Fibroblast of skin of back (primary cell): ENCODE data around the gene PRAMEF1. TPM values are rescaled to one million over a fixed set of nuclear protein-coding genes. Genes with fewer than 3 reads are reported as not detected.
"Not testable (repeated sequence)": the region's sequence is repeated elsewhere in the genome, so short reads cannot be mapped to it uniquely, and the experiment has no call there.

ENCODE experiments used
- DNase-seq: peaks from one replicate; pipeline ENCODE4 v3.0.0-alpha.2; 2013
- polyA plus RNA-seq, 2 experiments: library from polyadenylated mRNA; unstranded; fragments of 120-200 nt; gene quantifications; one replicate each; pipeline ENCODE4 v1.2.1, GENCODE V29; 2013; ENCODE audit not compliant: insufficient read length in 2 of 2

The PRAMEF1 gene
- polyA plus RNA-seq (2013, experiment 1 of 2; ENCODE audit: insufficient read length) = not detected
- not detected for polyA plus RNA-seq (2013, experiment 2 of 2; ENCODE audit: insufficient read length)

GRCh38 chr1:12791097-12791496 lies at the start of gene PRAMEF1:
Gene PRAMEF1 (plus strand): TSS chr1:12791397. CDS start chr1:12793228, 1,831 bp downstream.
- not testable (repeated sequence) for DNase-seq

GRCh38 chr1:12741946-12742345 lies 49.3 kb upstream of the PRAMEF1 start:
- no peak for DNase-seq

GRCh38 chr1:12745126-12745991 lies 45.8 kb upstream of the PRAMEF1 start:
- peak; percentile 34 for DNase-seq

- DNase-seq = peak; percentile 19
These were observed 45.2 kb upstream of the PRAMEF1 start, which contains the start of gene CFAP107 for GRCh38 chr1:12745992-12746323. Gene CFAP107 (plus strand): TSS chr1:12746200. CDS start chr1:12746431, 231 bp downstream.

GRCh38 chr1:12748778-12749355 lies 42.3 kb upstream of the PRAMEF1 start:
- no peak for DNase-seq

GRCh38 chr1:12754738-12755137 lies 36.5 kb upstream of the PRAMEF1 start:
- DNase-seq = no peak

- DNase-seq = no peak
These were observed 34.9 kb upstream of the PRAMEF1 start for GRCh38 chr1:12756273-12756672.

GRCh38 chr1:12756768-12757413 lies 34.3 kb upstream of the PRAMEF1 start:
- no peak for DNase-seq

- DNase-seq = no peak
These were observed 33.4 kb upstream of the PRAMEF1 start for GRCh38 chr1:12757836-12758235.

GRCh38 chr1:12760256-12760795 lies 30.9 kb upstream of the PRAMEF1 start:
- DNase-seq = no peak

GRCh38 chr1:12761781-12762180 lies 29.4 kb upstream of the PRAMEF1 start:
- DNase-seq = no peak

- DNase-seq = no peak
These were observed 28.4 kb upstream of the PRAMEF1 start for GRCh38 chr1:12762766-12763165.

- DNase-seq = no peak
These were observed 27.7 kb upstream of the PRAMEF1 start for GRCh38 chr1:12763479-12763878.

- no peak for DNase-seq
These were observed 27.2 kb upstream of the PRAMEF1 start for GRCh38 chr1:12764016-12764415.

GRCh38 chr1:12769031-12769430 lies 22.2 kb upstream of the PRAMEF1 start:
- DNase-seq = no peak

GRCh38 chr1:12769976-12770505 lies 21.2 kb upstream of the PRAMEF1 start:
- DNase-seq = no peak

- no peak for DNase-seq
These were observed 20.6 kb upstream of the PRAMEF1 start for GRCh38 chr1:12770620-12771019.

GRCh38 chr1:12771186-12771585 lies 20.0 kb upstream of the PRAMEF1 start:
- no peak for DNase-seq

GRCh38 chr1:12772520-12772919 lies 18.7 kb upstream of the PRAMEF1 start:
- no peak for DNase-seq

- DNase-seq = no peak
These were observed 17.8 kb upstream of the PRAMEF1 start, which contains the start of gene PRAMEF12 for GRCh38 chr1:12773438-12773837. Gene PRAMEF12 (plus strand): TSS chr1:12773738. CDS start chr1:12774868, 1,130 bp downstream.

- DNase-seq = no peak
These were observed 16.3 kb upstream of the PRAMEF1 start for GRCh38 chr1:12774801-12775345.

- no peak for DNase-seq
These were observed 15.8 kb upstream of the PRAMEF1 start for GRCh38 chr1:12775443-12775842.
